Mucosa of descending colon (tissue), 3 donors: ENCODE results near the gene DDHD1. TPM values are rescaled to one million over a fixed set of nuclear protein-coding genes. Genes with fewer than 3 reads are reported as not detected.

ENCODE experiments used
- ATAC-seq: fragments of 200-7000 bp; cut with Tn5 transposase; one replicate; pipeline ENCODE4 v1.9.1; 2020; ENCODE audit warnings: mild to moderate bottlenecking, moderate library complexity
- DNase-seq, 3 donors: peaks; one replicate each; pipeline ENCODE4 v3.0.0-alpha.2; 2020
- H3K36me3 ChIP-seq: fragments of 200-600 bp; one replicate; pipeline ENCODE4 v1.8.0; 2021; ENCODE audit warnings: low read depth, mild to moderate bottlenecking
- H3K4me1 ChIP-seq: fragments of 200-600 bp; one replicate; pipeline ENCODE4 v1.8.0; 2021; ENCODE audit warnings: low read depth, mild to moderate bottlenecking
- H3K4me3 ChIP-seq: fragments of 200-600 bp; one replicate; pipeline ENCODE4 v1.8.0; 2021; ENCODE audit warnings: mild to moderate bottlenecking
- H3K9me3 ChIP-seq: fragments of 200-600 bp; one replicate; pipeline ENCODE4 v1.8.0; 2021; ENCODE audit warnings: mild to moderate bottlenecking
- intact Hi-C, 2 donors: fragments of 100-400 bp; cut with DNase I in 1 of 2; cut with micrococcal nuclease in 1 of 2; formaldehyde crosslinking; loops; one replicate each; pipeline versions ENCODE4 v1.11.0 to v1.11.1; 2022; cut with DNase I, micrococcal nuclease
- total RNA-seq, 3 donors: library from RNA; stranded (reverse); fragmentation: NEBNext Ultra II Directional in 2 of 3; extraction: Animal tissue kit (Norgen Biotek cat#: 25700) in 2 of 3; gene quantifications; one replicate each; pipeline versions ENCODE4 v1.2.1 to v1.2.4, GENCODE V29; 2021 to 2023
- TF ChIP-seq, protein P1 (sequence below): fragments of 200-600 bp; IDR thresholded peaks from one replicate; pipeline ENCODE4 v1.8.0; 2022; ENCODE audit warnings: antibody characterized with exemption, mild to moderate bottlenecking
- donor health status: DM: no; HTN: no; CAD: no; lungs with moderate emphysema.
- donor health status: DM: no; HTN: no; CAD: no.
- donor health status: DM: no; HTN: yes; CAD: no.

Gene DDHD1
- total RNA-seq, 3 donors from 2014 or later: 7.7 to 15.7 (median 8.2) TPM

DNA sequence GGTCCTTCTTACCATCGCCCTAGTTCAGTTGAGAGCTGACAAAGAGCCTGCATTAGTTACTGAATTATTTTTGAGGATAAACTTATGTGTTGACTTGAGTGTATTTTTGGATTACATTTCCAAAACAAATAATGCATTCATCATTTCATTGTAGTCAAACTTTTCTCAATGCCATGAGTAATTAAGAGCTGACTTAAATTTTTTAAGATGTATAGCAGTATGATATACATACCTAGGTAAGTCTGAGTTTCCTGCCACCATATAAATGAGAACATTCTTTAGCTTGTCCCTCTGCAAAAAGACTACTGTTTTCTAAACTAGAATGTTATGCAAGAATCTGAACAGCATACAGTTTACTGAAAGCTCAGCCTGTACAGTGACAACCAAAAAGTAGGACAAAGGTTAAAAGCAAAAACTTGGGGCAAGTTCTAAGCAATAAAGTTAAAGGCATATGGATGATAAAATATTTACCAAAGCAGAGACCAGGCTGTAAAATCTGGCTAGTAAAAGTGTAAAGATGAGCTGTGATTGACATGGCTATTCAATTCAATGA lies 120.2 kb downstream of the DDHD1 start:
- ATAC-seq: no peak
- no peaks in the 10 kb centered on the region for H3K9me3 ChIP-seq
- intact Hi-C loops: no loop called here
- no peaks in the 10 kb centered on the region for H3K36me3 ChIP-seq
- no peaks in the 10 kb centered on the region for H3K4me1 ChIP-seq
- TF ChIP-seq, protein P1, sequence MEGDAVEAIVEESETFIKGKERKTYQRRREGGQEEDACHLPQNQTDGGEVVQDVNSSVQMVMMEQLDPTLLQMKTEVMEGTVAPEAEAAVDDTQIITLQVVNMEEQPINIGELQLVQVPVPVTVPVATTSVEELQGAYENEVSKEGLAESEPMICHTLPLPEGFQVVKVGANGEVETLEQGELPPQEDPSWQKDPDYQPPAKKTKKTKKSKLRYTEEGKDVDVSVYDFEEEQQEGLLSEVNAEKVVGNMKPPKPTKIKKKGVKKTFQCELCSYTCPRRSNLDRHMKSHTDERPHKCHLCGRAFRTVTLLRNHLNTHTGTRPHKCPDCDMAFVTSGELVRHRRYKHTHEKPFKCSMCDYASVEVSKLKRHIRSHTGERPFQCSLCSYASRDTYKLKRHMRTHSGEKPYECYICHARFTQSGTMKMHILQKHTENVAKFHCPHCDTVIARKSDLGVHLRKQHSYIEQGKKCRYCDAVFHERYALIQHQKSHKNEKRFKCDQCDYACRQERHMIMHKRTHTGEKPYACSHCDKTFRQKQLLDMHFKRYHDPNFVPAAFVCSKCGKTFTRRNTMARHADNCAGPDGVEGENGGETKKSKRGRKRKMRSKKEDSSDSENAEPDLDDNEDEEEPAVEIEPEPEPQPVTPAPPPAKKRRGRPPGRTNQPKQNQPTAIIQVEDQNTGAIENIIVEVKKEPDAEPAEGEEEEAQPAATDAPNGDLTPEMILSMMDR: no peak
- DNase-seq: no peak
- no peak overlapping the region for H3K4me3 ChIP-seq

DNA sequence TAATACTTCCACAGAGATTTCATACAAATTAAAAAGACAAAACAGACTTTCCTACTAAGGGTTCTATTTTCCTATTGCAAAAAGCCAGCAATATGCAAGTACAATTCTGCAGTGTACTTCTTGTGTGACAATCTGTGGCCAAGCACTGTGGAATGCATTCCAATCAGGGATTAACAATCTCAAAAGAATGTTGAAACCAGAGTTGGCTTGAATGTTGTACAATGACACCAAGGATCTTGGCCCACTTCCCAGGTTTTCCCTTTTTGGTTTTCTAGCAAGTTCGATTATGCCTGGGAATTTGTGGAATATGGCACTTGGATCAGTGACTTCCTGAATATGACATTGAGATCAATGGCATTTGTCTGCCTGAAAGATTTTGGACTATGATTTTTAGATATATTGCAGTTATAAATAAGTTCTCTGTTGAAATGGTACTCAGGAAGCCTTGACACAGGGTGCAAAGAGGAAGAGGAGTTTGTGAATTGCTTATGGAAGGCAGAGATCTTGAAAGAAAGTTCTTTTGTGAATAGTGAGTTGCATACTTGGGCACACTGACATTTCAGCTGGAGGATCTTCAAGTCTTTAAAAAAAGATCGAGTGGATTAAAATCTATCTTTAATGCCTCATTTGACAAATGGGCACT lies 120.8 kb downstream of the DDHD1 start:
- ATAC-seq (no peak), DNase-seq (peak in 1 of 3 donors; percentile 14)
- Histone ChIP-seq H3K4me3 (no peak overlapping the region), H3K4me1 (no peaks in the 10 kb centered on the region), H3K36me3 (no peaks in the 10 kb centered on the region), H3K9me3 (no peaks in the 10 kb centered on the region)
- TF ChIP-seq, protein P1: no peak
- intact Hi-C loops: no loop called here

DNA sequence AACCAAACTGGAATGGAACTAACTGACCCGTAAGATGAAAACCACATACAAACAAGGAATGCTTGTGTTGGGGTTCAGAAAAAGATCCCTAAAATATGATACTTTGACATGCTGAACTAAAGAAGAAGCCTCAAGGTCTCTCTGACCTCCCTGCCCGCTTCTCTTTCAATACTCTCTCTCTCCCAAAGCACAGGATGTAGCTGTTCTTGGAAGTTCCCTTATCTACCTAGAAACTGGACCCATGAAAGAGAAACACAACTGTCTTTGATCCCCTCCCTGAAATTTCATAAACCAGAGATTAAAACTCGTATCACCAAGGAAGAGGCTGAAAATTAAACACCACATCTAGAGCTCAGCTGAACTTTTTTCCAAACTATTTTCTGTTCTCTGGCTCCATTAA lies 125.6 kb downstream of the DDHD1 start:
- TF ChIP-seq, protein P1: no peak
- no peaks in the 10 kb centered on the region for H3K9me3 ChIP-seq
- no peaks in the 10 kb centered on the region for H3K4me1 ChIP-seq
- no peak for DNase-seq
- no peak for ATAC-seq
- H3K4me3 ChIP-seq: no peak overlapping the region
- H3K36me3 ChIP-seq: no peaks in the 10 kb centered on the region
- intact Hi-C loops: no loop called here

DNA sequence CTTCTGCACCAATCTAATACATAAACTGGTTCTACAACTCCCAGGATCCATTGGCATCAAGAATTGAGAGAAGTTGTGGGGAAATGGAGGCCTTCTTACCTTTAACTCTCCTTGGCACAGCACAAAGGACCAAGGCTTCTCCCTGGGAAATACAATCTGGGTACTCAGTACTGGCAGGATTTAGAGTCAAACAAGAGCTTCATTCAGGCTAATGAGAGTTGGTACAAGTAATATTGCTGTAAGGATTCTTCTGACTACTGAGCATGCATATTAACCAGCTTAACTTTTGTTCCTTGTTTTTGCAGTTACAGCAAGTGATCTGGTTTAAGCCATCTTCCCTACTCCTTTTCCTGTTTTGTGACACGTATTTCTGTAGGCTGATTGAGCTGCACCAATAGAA lies 126.1 kb downstream of the DDHD1 start:
- no peaks in the 10 kb centered on the region for H3K4me1 ChIP-seq
- H3K36me3 ChIP-seq: no peaks in the 10 kb centered on the region
- TF ChIP-seq, protein P1: no peak
- H3K4me3 ChIP-seq: no peak overlapping the region
- DNase-seq (no peak), ATAC-seq (no peak)
- intact Hi-C loops: no loop called here
- no peaks in the 10 kb centered on the region for H3K9me3 ChIP-seq

DNA sequence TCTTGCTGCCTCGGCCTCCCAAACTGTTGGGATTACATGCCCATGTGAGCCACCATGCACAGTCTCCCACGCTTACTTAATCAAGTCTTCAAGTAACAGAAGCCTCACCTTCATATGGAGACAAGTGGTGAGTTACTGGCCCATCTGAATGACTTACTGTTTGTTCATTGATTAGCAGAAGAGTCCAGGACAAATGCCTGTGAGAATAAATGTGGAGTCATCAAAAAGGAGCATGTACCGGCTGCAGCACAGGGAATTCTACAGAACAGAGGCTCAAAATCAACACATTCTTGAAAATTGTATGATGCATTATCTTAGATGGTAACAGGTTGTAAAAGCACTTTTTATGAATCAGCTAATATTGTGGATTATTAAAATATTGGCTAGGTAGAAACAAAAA lies 129.8 kb downstream of the DDHD1 start:
- TF ChIP-seq, protein P1: no peak

More for the DNA sequence above, 129.8 kb downstream of the DDHD1 start:
- H3K36me3 ChIP-seq: no peaks in the 10 kb centered on the region
- no peak for ATAC-seq
- H3K9me3 ChIP-seq: no peaks in the 10 kb centered on the region
- DNase-seq: no peak
- intact Hi-C loops: no loop called here
- no peaks in the 10 kb centered on the region for H3K4me1 ChIP-seq
- H3K4me3 ChIP-seq: no peak overlapping the region
